ENCODE measurements around the gene TERF2IP.

TERF2IP gene

DNA sequence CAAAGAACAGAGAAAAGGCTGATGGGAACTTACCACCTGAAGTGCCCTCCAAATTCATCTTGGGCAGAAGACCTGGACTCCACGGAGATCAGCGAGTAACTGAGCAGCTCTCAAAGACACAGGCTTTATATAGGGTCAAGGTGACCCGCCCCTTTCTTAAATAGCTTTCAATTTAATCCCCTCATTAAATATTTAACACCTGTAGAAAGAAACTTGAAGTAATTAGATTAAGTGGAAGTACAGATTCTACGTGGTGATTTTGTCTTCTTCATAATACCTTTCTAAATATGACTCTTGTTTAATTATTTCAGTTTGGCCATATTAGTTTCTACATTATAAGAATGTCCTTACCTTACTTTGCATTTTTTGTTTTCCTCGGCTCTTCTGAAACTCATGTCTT is 53.8 kb downstream of the TERF2IP start, which contains the start of gene DUXB:
Gene DUXB (minus strand): TSS at position 101 of the 400 bp plus-strand sequence. CDS start 43 bp downstream, at position 58.
- no peaks in the 10 kb centered on the region for H3K27me3 ChIP-seq (ENCODE audit: control insufficient read depth, insufficient read depth, low read length)
- H3K36me3 ChIP-seq (ENCODE audit: control insufficient read depth, insufficient read depth, low read length) = no peaks in the 10 kb centered on the region
- H3K4me1 ChIP-seq (ENCODE audit: control insufficient read depth, insufficient read depth, low read length) = peaks cover 10% of the 10 kb centered on the region
- H3K9me3 ChIP-seq (ENCODE audit: control insufficient read depth, insufficient read depth, low read length) = no peaks in the 10 kb centered on the region
- H3K4me3 ChIP-seq (ENCODE audit: low read depth, low read length) = no peak within 1 kb of the TSS
- no peak within 1 kb of the TSS for H3K9ac ChIP-seq (ENCODE audit: low read depth, low read length)

DNA sequence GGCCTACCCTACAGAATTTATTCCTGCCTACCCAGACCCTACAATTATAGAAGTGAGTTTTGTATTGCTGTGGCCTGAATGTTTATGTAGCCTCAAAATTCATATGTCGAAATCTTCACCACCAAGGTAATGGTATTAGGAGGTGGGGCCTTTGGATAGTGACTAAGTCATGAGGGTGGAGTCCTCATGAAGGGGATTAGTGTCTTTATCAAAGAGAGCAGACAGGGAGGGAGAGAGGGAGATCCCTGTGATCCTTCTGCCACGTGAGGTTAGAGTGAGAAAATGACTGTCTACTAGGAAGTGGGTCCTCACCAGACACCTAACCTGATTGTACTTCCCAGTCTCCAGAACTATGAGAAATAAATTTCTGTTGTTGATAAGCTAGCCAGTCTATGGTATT is 54.7 kb downstream of the TERF2IP start:
- H3K4me3 ChIP-seq (ENCODE audit: low read depth, low read length) = no peak overlapping the region
- H3K9me3 ChIP-seq (ENCODE audit: control insufficient read depth, insufficient read depth, low read length) = no peaks in the 10 kb centered on the region
- H3K4me1 ChIP-seq (ENCODE audit: control insufficient read depth, insufficient read depth, low read length) = peaks cover 10% of the 10 kb centered on the region

DNA sequence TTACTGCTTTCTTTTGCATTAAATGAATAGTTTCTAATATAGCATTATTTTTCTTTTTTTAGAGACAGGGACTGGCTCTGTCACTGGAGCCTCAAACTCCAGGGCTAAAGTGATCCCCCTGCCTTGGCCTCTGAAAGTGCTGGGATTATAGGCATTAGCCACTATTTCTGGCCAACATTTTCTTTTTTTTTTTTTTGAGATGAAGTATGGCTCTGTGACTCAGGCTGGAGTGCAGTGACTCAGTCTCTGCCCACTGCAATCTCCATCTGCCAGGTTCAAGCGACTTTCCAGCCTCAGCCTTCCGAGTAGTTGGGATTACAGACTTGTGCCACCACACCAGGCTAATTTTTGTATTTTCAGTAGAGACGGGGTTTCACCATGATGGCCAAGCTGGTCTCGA is 55.7 kb downstream of the TERF2IP start:
- Histone ChIP-seq H3K27me3 (ENCODE audit: control insufficient read depth, insufficient read depth, low read length) (no peaks in the 10 kb centered on the region), H3K4me3 (ENCODE audit: low read depth, low read length) (no peak overlapping the region), H3K9ac (ENCODE audit: low read depth, low read length) (no peak overlapping the region), H3K36me3 (ENCODE audit: control insufficient read depth, insufficient read depth, low read length) (no peaks in the 10 kb centered on the region), H3K4me1 (ENCODE audit: control insufficient read depth, insufficient read depth, low read length) (peaks cover 10% of the 10 kb centered on the region), H3K9me3 (ENCODE audit: control insufficient read depth, insufficient read depth, low read length) (no peaks in the 10 kb centered on the region)

More for the DNA sequence above, 54.7 kb downstream of the TERF2IP start:
- Histone ChIP-seq H3K9ac (ENCODE audit: low read depth, low read length) (no peak overlapping the region), H3K27me3 (ENCODE audit: control insufficient read depth, insufficient read depth, low read length) (no peaks in the 10 kb centered on the region), H3K36me3 (ENCODE audit: control insufficient read depth, insufficient read depth, low read length) (no peaks in the 10 kb centered on the region)
